Chondrocyte (in vitro differentiated cells): Measurements from ENCODE around the gene CCL13. TPM values are rescaled to one million over a fixed set of nuclear protein-coding genes. Genes with fewer than 3 reads are reported as not detected.

Experiments
- DNase-seq: peaks from one replicate; pipeline ENCODE4 v3.0.0; 2021; ENCODE audit warnings: mixed read lengths, low spot score
- H3K27ac Mint-ChIP-seq: one replicate; pipeline ENCODE4 v1.8.0; 2021; ENCODE audit warnings: mild to moderate bottlenecking, moderate library complexity, mixed read lengths; ENCODE audit not compliant: unreplicated experiment
- H3K27me3 Mint-ChIP-seq: 2 replicates; pipeline ENCODE4 v1.8.0; 2021; ENCODE audit warnings: low read depth, mixed read lengths
- H3K36me3 Mint-ChIP-seq: 2 replicates; pipeline ENCODE4 v1.8.0; 2021; ENCODE audit warnings: low read depth, mixed read lengths
- H3K4me1 Mint-ChIP-seq: 2 replicates; pipeline ENCODE4 v1.8.0; 2021; ENCODE audit warnings: low read depth, mild to moderate bottlenecking, mixed read lengths
- H3K4me3 Mint-ChIP-seq: one replicate; pipeline ENCODE4 v1.8.0; 2021; ENCODE audit warnings: mild to moderate bottlenecking, moderate library complexity, mixed read lengths; ENCODE audit not compliant: unreplicated experiment
- H3K9me3 Mint-ChIP-seq: 2 replicates; pipeline ENCODE4 v1.8.0; 2021; ENCODE audit warnings: low read depth, mixed read lengths
- total RNA-seq: library from RNA; stranded (reverse); gene quantifications from 3 replicates; pipeline ENCODE4 v1.2.1, GENCODE V29; 2021
- TF ChIP-seq, protein P1 (sequence below): fragments of 200-600 bp; sonication (generic); IDR thresholded peaks from 2 replicates; pipeline ENCODE4 v1.5.0; 2021; ENCODE audit warnings: antibody characterized with exemption, mild to moderate bottlenecking, moderate library complexity

The CCL13 gene
- total RNA-seq, 1 donor from 2014 or later, result not detected

DNA sequence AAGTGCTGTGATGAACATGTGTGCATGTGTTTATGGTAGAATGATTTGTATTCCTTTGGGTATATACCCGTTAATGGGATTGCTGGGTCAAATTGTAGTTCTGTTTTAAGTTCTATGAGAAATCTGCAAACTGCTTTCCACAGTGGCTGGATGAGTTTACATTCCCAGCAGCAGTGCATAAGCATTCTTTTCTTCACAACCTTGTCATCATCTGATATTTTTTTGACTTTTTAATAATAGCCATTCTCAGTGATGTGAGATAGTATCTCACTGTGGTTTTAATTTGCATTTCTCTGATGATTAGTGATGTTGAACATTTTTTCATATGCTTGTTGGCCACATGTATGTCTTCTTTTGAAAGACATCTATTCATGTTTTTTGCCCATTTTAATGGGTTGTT, 18.6 kb upstream of the CCL13 start:
- Mint-ChIP-seq H3K4me3 (no peak overlapping the region), H3K36me3 (no peaks in the 10 kb centered on the region), H3K4me1 (no peaks in the 10 kb centered on the region), H3K27me3 (peaks cover 3% of the 10 kb centered on the region), H3K9me3 (no peaks in the 10 kb centered on the region), H3K27ac (no peak overlapping the region)
- DNase-seq, result no peak
- TF ChIP-seq, protein P1, sequence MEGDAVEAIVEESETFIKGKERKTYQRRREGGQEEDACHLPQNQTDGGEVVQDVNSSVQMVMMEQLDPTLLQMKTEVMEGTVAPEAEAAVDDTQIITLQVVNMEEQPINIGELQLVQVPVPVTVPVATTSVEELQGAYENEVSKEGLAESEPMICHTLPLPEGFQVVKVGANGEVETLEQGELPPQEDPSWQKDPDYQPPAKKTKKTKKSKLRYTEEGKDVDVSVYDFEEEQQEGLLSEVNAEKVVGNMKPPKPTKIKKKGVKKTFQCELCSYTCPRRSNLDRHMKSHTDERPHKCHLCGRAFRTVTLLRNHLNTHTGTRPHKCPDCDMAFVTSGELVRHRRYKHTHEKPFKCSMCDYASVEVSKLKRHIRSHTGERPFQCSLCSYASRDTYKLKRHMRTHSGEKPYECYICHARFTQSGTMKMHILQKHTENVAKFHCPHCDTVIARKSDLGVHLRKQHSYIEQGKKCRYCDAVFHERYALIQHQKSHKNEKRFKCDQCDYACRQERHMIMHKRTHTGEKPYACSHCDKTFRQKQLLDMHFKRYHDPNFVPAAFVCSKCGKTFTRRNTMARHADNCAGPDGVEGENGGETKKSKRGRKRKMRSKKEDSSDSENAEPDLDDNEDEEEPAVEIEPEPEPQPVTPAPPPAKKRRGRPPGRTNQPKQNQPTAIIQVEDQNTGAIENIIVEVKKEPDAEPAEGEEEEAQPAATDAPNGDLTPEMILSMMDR, result no peak

DNA sequence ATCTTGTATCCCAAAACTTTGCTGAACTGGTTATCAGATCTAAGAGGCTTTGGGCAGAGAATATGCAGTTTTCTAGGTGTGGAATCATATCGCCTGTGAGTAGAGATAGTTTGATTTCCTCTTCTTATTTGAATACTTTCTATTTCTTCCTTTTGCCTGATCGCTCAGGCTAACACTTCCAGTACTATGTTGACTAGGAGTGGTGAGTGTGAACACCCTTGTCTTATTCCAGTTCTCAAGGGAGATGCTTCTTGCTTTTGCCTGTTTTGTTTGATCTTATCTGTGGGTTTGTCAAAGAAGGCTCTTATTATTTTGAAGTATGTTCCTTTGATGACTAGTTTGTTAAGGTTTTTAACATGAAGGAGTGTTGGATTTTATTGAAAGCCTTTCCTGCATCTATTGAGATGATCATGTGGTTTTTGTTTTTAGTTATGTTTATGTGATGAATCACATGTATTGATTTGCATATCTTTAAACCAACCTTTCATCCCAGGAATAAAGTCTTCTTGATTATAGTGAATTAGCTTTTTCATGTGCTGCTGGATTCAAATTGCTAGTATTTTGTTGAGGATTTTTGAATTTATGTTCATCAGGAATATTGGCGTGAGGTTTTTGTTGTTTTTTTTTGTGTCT, 17.0 kb upstream of the CCL13 start:
- H3K4me3 Mint-ChIP-seq, result no peak overlapping the region
- H3K36me3 Mint-ChIP-seq, result no peaks in the 10 kb centered on the region
- no peaks in the 10 kb centered on the region for H3K4me1 Mint-ChIP-seq
- peaks cover 11% of the 10 kb centered on the region for H3K27me3 Mint-ChIP-seq
- no peak overlapping the region for H3K27ac Mint-ChIP-seq
- no peaks in the 10 kb centered on the region for H3K9me3 Mint-ChIP-seq
- TF ChIP-seq, protein P1, result no peak
- DNase-seq, result no peak

DNA sequence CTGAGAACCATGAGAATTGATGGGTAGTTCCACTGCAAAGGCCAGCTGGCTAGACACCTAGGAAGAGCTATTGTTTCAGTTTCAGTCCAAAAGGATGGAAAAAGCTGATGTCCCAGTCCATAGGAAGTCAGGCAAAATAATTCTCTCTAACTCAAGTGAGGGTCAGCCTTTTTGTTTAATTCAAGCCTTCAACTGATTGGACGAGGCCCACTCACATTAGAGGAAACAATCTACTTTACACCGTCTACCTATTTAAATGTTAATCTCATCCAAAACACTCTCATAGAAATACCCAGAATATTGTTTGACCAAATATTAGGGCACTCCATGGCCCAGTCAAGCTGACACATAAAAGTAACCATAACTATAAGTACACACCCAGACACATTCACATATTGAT, 14.4 kb upstream of the CCL13 start:
- Mint-ChIP-seq H3K9me3 (no peaks in the 10 kb centered on the region), H3K4me1 (no peaks in the 10 kb centered on the region), H3K27ac (no peak overlapping the region), H3K4me3 (no peak overlapping the region), H3K36me3 (no peaks in the 10 kb centered on the region), H3K27me3 (peaks cover 12% of the 10 kb centered on the region)
- DNase-seq, result no peak
- TF ChIP-seq, protein P1, result no peak

DNA sequence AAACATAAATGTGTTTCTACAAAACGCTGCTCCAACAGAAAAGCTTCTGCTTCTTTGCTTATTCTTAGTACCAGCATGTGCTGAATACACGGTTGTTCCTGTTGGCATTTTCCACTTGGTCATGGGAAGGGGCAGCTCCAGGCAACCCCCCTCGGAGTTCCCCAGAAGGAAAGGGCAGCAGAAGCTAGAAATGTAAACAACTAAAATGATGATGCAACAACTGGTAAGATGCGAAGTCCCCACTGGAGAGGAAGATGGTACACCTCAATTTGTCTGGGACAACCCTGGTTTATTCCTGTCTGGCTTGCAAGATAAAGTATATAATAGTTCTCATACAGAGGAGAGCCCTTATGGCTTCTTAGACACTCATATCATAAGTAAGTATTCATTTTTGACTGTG, 9.2 kb upstream of the CCL13 start:
- H3K36me3 Mint-ChIP-seq, result no peaks in the 10 kb centered on the region
- peaks cover 10% of the 10 kb centered on the region for H3K27me3 Mint-ChIP-seq
- H3K9me3 Mint-ChIP-seq, result no peaks in the 10 kb centered on the region
- H3K4me1 Mint-ChIP-seq, result no peaks in the 10 kb centered on the region
- DNase-seq, result no peak
- H3K27ac Mint-ChIP-seq, result no peak overlapping the region
- TF ChIP-seq, protein P1, result no peak
- H3K4me3 Mint-ChIP-seq, result no peak overlapping the region

DNA sequence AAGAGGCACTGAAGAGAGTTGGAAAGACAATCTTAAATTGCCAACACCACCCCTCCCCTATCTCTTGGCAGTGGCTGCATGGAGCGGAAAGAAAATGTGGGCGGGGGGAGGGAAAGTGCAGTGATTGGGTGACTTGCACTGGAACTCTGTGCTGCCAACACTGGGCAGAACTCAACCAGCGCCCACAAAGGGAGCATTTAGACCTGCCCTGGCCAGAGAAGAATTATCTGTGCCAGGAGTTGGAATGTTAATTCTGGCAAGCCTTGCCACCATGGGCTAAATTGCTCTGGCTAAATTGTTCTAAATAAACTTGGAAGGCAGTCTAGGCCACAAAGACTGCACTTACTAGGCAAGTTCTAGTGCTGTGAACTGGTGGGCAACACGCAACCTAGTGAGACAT, 6.5 kb upstream of the CCL13 start:
- H3K36me3 Mint-ChIP-seq, result no peaks in the 10 kb centered on the region
- TF ChIP-seq, protein P1, result no peak
- DNase-seq, result no peak
- no peak overlapping the region for H3K27ac Mint-ChIP-seq
- H3K4me3 Mint-ChIP-seq, result no peak overlapping the region
- no peaks in the 10 kb centered on the region for H3K4me1 Mint-ChIP-seq
- H3K27me3 Mint-ChIP-seq, result peaks cover 7% of the 10 kb centered on the region
- peaks cover 6% of the 10 kb centered on the region for H3K9me3 Mint-ChIP-seq
